Stomach (tissue), 4 donors: ENCODE measurements around the gene FSHR.

Experiments
- CTCF ChIP-seq, 7 experiments: fragments of 450-650 bp in 4 of 7; fragments of 200-600 bp in 3 of 7; sonication (generic) in 3 of 7; IDR thresholded peaks; one replicate each; pipeline ENCODE4 v1.5.1; 2016 to 2019; ENCODE audit warnings: antibody characterized with exemption in 7 of 7, control low read depth in 2 of 7, mild to moderate bottlenecking in 1 of 7
- POLR2AphosphoS5 ChIP-seq, 3 donors: sonication (generic); formaldehyde crosslinking; IDR thresholded peaks; one replicate each; pipeline ENCODE4 v1.6.1; 2016; ENCODE audit warnings: antibody characterized with exemption in 3 of 3

GRCh38 chr2:49003201-49003600 lies 151.1 kb downstream of the FSHR start:
- TF ChIP-seq CTCF (IDR thresholded peaks at IDR 0.05) (no peak), POLR2AphosphoS5 (IDR thresholded peaks at IDR 0.05) (no peak)
